Osteoblast (primary cell): ENCODE results near the gene NSF. TPM values are rescaled to one million over a fixed set of nuclear protein-coding genes. Genes with fewer than 3 reads are reported as not detected.

ENCODE experiments used
- DNase-seq: peaks from one replicate; pipeline ENCODE4 v3.0.0; 2011; ENCODE audit warnings: low spot score, mixed read lengths; ENCODE audit not compliant: insufficient read length; ENCODE audit errors: missing footprints
- H2AFZ ChIP-seq: 2 replicates; pipeline ENCODE4 v1.6.0; 2011; ENCODE audit warnings: mild to moderate bottlenecking, low read length
- H3K27ac ChIP-seq: 2 replicates; pipeline ENCODE4 v1.5.1; 2011; ENCODE audit warnings: mild to moderate bottlenecking, low read depth, low read length, moderate library complexity
- H3K27me3 ChIP-seq: 2 replicates; pipeline ENCODE4 v1.6.0; 2012; ENCODE audit warnings: mild to moderate bottlenecking, control low read depth, inconsistent platforms, low read length, moderate library complexity; ENCODE audit not compliant: insufficient read depth
- H3K36me3 ChIP-seq: 2 replicates; pipeline ENCODE4 v1.5.1; 2011; ENCODE audit warnings: mild to moderate bottlenecking, low read length, control low read depth, moderate library complexity; ENCODE audit not compliant: insufficient read depth
- H3K4me1 ChIP-seq: 2 replicates; pipeline ENCODE4 v1.5.1; 2011; ENCODE audit warnings: mild to moderate bottlenecking, low read length, control low read depth, moderate library complexity; ENCODE audit not compliant: insufficient read depth
- H3K4me2 ChIP-seq: 2 replicates; pipeline ENCODE4 v1.6.0; 2011; ENCODE audit warnings: mild to moderate bottlenecking, low read length; ENCODE audit not compliant: insufficient read depth
- H3K4me3 ChIP-seq: fragments of 200-600 bp; sonication (generic); 3 replicates; pipeline ENCODE4 v1.5.1; 2012; ENCODE audit warnings: mild to moderate bottlenecking, low read length, inconsistent platforms; ENCODE audit not compliant: insufficient read depth
- H3K79me2 ChIP-seq: 2 replicates; pipeline ENCODE4 v1.6.0; 2012; ENCODE audit warnings: mild to moderate bottlenecking, low read length, control low read depth, inconsistent platforms; ENCODE audit not compliant: insufficient read depth
- H3K9me3 ChIP-seq: 2 replicates; pipeline ENCODE4 v1.5.1; 2011; ENCODE audit warnings: low read depth, low read length, control low read depth
- H4K20me1 ChIP-seq: 2 replicates; pipeline ENCODE4 v1.6.0; 2012; ENCODE audit warnings: mild to moderate bottlenecking, low read length, control low read depth; ENCODE audit not compliant: insufficient read depth
- total RNA-seq: library from RNA; depleted of rRNA; stranded (reverse); fragments of >200 nt; gene quantifications from 2 replicates; pipeline ENCODE4 v1.2.3, GENCODE V29; 2012
- TF ChIP-seq, protein P1 (sequence below): IDR thresholded peaks from 2 replicates; pipeline ENCODE4 v1.5.1; 2011; ENCODE audit warnings: mild to moderate bottlenecking, low read depth, low read length, moderate library complexity; ENCODE audit errors: extremely low read depth

The NSF gene
- total RNA-seq, 1 donor = 72.7 TPM

DNA sequence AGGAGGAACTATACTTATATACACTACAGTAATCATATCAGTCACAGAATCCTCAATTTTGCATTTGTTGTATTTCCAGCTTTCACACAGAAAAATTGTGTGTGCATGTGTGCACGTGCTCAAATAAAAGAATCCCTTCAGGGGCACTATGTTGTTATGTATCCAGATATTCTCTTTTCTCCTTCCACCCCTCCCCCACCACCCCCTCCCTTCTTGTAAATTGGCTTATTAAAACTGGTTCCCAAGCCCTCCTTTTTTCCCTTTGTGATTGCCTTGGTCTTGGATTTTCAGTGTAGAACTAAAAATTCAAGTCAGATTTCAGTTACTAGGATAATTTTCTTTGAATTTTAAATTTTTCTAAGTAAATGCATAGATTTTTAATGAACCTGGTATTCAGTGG lies 141.7 kb downstream of the NSF start:
- Histone ChIP-seq H3K27ac (no peak overlapping the region), H3K4me2 (no peak overlapping the region), H2AFZ (no peak overlapping the region), H3K36me3 (peaks cover 5% of the 10 kb centered on the region), H3K4me1 (peaks cover 22% of the 10 kb centered on the region), H3K4me3 (no peak overlapping the region), H3K9me3 (no peaks in the 10 kb centered on the region), H3K79me2 (no peaks in the 10 kb centered on the region), H4K20me1 (peaks cover 2% of the 10 kb centered on the region), H3K27me3 (no peaks in the 10 kb centered on the region)
- no peak for DNase-seq
- TF ChIP-seq, protein P1, sequence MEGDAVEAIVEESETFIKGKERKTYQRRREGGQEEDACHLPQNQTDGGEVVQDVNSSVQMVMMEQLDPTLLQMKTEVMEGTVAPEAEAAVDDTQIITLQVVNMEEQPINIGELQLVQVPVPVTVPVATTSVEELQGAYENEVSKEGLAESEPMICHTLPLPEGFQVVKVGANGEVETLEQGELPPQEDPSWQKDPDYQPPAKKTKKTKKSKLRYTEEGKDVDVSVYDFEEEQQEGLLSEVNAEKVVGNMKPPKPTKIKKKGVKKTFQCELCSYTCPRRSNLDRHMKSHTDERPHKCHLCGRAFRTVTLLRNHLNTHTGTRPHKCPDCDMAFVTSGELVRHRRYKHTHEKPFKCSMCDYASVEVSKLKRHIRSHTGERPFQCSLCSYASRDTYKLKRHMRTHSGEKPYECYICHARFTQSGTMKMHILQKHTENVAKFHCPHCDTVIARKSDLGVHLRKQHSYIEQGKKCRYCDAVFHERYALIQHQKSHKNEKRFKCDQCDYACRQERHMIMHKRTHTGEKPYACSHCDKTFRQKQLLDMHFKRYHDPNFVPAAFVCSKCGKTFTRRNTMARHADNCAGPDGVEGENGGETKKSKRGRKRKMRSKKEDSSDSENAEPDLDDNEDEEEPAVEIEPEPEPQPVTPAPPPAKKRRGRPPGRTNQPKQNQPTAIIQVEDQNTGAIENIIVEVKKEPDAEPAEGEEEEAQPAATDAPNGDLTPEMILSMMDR = no peak

DNA sequence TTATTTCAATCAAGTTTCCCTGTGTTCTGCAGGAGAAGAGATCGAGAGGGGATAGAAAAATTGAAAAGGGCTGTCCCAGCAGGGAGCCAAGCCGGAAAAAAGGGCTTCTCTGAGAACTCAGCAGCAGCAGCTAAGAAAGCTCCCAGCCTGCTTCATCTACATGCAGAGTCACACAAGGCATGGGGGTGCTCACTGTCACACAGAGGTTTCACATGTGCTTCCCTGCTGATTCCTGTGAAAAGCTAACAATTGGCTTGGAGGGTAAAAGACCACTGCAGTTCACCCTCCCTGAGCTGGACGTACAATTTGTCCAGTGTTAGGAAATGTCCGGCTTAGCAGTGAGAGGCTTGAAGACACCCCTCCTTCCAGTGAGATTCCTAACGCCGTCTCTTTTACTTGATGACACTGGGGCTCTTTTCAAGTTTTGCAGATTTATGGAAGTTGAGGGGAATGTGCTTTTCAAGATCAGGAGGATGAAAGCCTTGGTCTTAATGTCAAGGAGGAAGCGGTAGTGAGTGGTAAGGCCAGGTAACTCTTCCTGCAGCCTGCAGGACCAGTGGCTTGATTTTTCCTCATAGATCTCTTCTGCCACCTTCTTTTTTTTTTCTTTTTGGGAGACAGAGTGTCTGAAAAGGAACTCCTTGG lies 142.4 kb downstream of the NSF start:
- no peak overlapping the region for H3K4me3 ChIP-seq
- no peak for DNase-seq
- H3K27me3 ChIP-seq = no peaks in the 10 kb centered on the region
- H3K27ac ChIP-seq = no peak overlapping the region
- peaks cover 5% of the 10 kb centered on the region for H3K36me3 ChIP-seq
- H3K9me3 ChIP-seq = no peaks in the 10 kb centered on the region
- H4K20me1 ChIP-seq = peaks cover 2% of the 10 kb centered on the region
- no peak overlapping the region for H2AFZ ChIP-seq
- peaks cover 17% of the 10 kb centered on the region for H3K4me1 ChIP-seq
- H3K79me2 ChIP-seq = no peaks in the 10 kb centered on the region
- no peak overlapping the region for H3K4me2 ChIP-seq
- TF ChIP-seq, protein P1 = no peak

DNA sequence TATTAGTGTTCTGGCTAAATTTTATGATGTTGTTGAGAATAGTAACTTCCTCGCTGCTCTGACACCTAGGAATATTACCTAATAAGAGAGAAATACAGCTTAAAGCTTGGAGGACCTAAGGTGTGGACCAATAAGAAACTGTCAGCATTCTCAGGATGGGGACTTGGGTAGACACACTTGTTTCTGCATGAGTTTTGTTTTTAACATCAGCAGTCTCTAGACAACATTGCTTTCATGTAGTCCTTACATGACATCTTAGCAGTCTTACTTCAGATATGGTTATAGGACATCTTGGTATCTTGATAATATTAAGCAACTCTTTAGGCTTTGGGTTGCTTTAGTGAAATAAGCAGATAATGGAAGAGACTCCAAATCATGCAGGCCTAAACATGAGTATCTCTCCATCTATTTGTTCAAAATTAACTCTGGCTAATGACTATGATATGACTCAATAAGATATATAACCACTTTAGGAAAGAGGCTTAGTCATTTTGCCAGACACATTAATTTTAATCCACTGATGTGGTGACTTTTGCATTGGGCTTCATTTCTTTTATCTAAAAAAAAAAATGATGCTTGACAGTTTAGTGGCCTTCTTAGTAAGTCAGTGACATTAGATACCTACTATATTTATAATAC lies 143.5 kb downstream of the NSF start:
- peaks cover 2% of the 10 kb centered on the region for H4K20me1 ChIP-seq
- H3K4me2 ChIP-seq = no peak overlapping the region
- H3K4me1 ChIP-seq = peaks cover 13% of the 10 kb centered on the region
- no peak overlapping the region for H3K4me3 ChIP-seq
- H3K79me2 ChIP-seq = no peaks in the 10 kb centered on the region
- no peaks in the 10 kb centered on the region for H3K27me3 ChIP-seq
- DNase-seq = no peak
- no peaks in the 10 kb centered on the region for H3K9me3 ChIP-seq
- peaks cover 5% of the 10 kb centered on the region for H3K36me3 ChIP-seq
- H3K27ac ChIP-seq = no peak overlapping the region
- no peak overlapping the region for H2AFZ ChIP-seq
- TF ChIP-seq, protein P1 = no peak

DNA sequence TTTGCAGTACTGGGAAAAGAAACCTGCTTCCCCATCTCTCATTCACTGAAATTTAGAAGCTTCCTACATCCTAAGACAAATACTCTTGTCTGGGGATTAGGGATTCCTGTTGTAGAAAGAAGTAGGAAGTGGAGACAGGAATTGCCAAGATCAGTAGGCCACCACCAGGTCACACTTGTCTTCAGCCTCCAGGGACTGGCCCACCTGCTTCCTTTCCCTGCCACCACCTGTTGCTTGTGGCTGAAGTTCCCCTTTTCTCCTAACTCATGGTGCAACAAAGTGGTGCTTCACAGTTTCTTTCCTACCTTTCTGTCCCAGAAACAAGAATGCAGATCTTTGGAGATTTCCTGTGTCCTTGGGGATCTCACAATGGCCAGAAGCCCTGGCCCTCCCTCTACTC lies 145.6 kb downstream of the NSF start:
- H3K79me2 ChIP-seq = no peaks in the 10 kb centered on the region
- H2AFZ ChIP-seq = no peak overlapping the region
- H3K27ac ChIP-seq = no peak overlapping the region
- peaks cover 1% of the 10 kb centered on the region for H3K36me3 ChIP-seq
- no peak overlapping the region for H3K4me2 ChIP-seq
- H3K9me3 ChIP-seq = no peaks in the 10 kb centered on the region
- DNase-seq = no peak
- peaks cover 13% of the 10 kb centered on the region for H3K4me1 ChIP-seq
- H4K20me1 ChIP-seq = peaks cover 2% of the 10 kb centered on the region
- TF ChIP-seq, protein P1 = no peak
- no peaks in the 10 kb centered on the region for H3K27me3 ChIP-seq
- no peak overlapping the region for H3K4me3 ChIP-seq
